Endothelial cell of umbilical vein (primary cell): ENCODE measurements around the gene THSD7A. TPM values are rescaled to one million over a fixed set of nuclear protein-coding genes. Genes with fewer than 3 reads are reported as not detected.

Experiments used
- BruUV-seq: library from RNA; stranded (reverse); fragments of 400-500 nt; replicated peaks from 2 replicates; lab custom pipeline; 2021; lab: Mats Ljungman, UMichigan
- CTCF ChIA-PET: fragments of 300-600, 350-600 bp; sonication (Branson Sonifier 250); formaldehyde crosslinking; loops from one replicate; lab custom pipeline; 2021; ENCODE audit warnings: antibody characterized with exemption, inconsistent platforms; lab: Charles Lee
- POLR2A ChIA-PET: fragments of 300-600, 350-600 bp; sonication (Branson Sonifier 250); formaldehyde crosslinking; loops from one replicate; lab custom pipeline; 2021; ENCODE audit warnings: antibody characterized with exemption, inconsistent platforms; lab: Charles Lee
- DNase-seq: peaks from one replicate; pipeline ENCODE4 v3.0.0-alpha.2; 2011; ENCODE audit warnings: low read depth, low spot score
- FAIRE-seq: peaks from 2 replicates; lab custom pipeline; 2011; peaks lifted over from hg19 to GRCh38; lab: Jason Lieb, UNC
- H2AFZ ChIP-seq: 2 replicates; pipeline ENCODE4 v1.6.0; 2012; ENCODE audit warnings: low read depth, low read length, control low read depth, inconsistent platforms
- H3K27ac ChIP-seq: 2 replicates; pipeline ENCODE4 v1.5.1; 2011; ENCODE audit warnings: low read depth, mild to moderate bottlenecking, control low read depth, low read length, moderate library complexity; ENCODE audit not compliant: insufficient read depth
- H3K27me3 ChIP-seq, 2 experiments: 2 replicates each; pipeline versions ENCODE4 v1.6.0 to v1.6.1; 2011; ENCODE audit warnings: low read length in 2 of 2, mixed read lengths in 1 of 2; ENCODE audit not compliant: control insufficient read depth in 2 of 2, insufficient read depth in 2 of 2
- H3K36me3 ChIP-seq, 2 experiments: 2 replicates in 1 of 2; 3 replicates in 1 of 2; pipeline ENCODE4 v1.5.1; 2011; ENCODE audit warnings: low read length in 2 of 2, mild to moderate bottlenecking in 1 of 2, moderate library complexity in 1 of 2; ENCODE audit not compliant: control insufficient read depth in 2 of 2, insufficient read depth in 2 of 2; ENCODE audit errors: extremely low read depth in 1 of 2
- H3K4me1 ChIP-seq: 3 replicates; pipeline ENCODE4 v1.5.1; 2011; ENCODE audit warnings: mild to moderate bottlenecking, low read length; ENCODE audit not compliant: control insufficient read depth, insufficient read depth; ENCODE audit errors: extremely low read depth
- H3K4me2 ChIP-seq: 2 replicates; pipeline ENCODE4 v1.6.1; 2011; ENCODE audit warnings: low read length, control low read depth, mixed read lengths; ENCODE audit not compliant: insufficient read depth
- H3K4me3 ChIP-seq, 3 experiments: fragments of 200-600 bp in 1 of 3; sonication (generic), shearing (Covaris generic) in 1 of 3; replicated peaks in 1 of 3; 2 replicates each; pipeline ENCODE4 v1.5.1; 2011 to 2016; ENCODE audit warnings: control low read depth in 3 of 3, low read length in 3 of 3, mild to moderate bottlenecking in 2 of 3, inconsistent platforms in 1 of 3, low read depth in 1 of 3, moderate library complexity in 1 of 3; ENCODE audit not compliant: insufficient read depth in 1 of 3
- H3K79me2 ChIP-seq: 2 replicates; pipeline ENCODE4 v1.6.0; 2012; ENCODE audit warnings: low read length, inconsistent platforms; ENCODE audit not compliant: control insufficient read depth, insufficient read depth
- H3K9ac ChIP-seq: replicated peaks from 2 replicates; pipeline ENCODE3; 2011; ENCODE audit warnings: low read length, control low read depth; ENCODE audit not compliant: insufficient read depth; ENCODE audit errors: extremely low read depth
- H3K9me1 ChIP-seq: replicated peaks from 3 replicates; pipeline ENCODE4 v1.6.0; 2011; ENCODE audit warnings: mild to moderate bottlenecking, low read length; ENCODE audit not compliant: control insufficient read depth, insufficient read depth; ENCODE audit errors: extremely low read depth
- H3K9me3 ChIP-seq: replicated peaks from 2 replicates; pipeline ENCODE4 v1.5.1; 2012; ENCODE audit warnings: low read length, inconsistent platforms; ENCODE audit not compliant: control insufficient read depth, insufficient read depth
- H4K20me1 ChIP-seq: replicated peaks from 2 replicates; pipeline ENCODE3; 2011; ENCODE audit warnings: mild to moderate bottlenecking, low read length; ENCODE audit not compliant: control insufficient read depth, insufficient read depth; ENCODE audit errors: extremely low read depth
- EZH2 ChIP-seq: IDR thresholded peaks from 2 replicates; pipeline ENCODE4 v1.6.1; 2012; ENCODE audit warnings: borderline replicate concordance, low read depth, mild to moderate bottlenecking, moderate library complexity, low read length, inconsistent platforms; ENCODE audit not compliant: severe bottlenecking
- FOS ChIP-seq: IDR thresholded peaks from 2 replicates; pipeline ENCODE4 v1.6.1; 2011; ENCODE audit warnings: mild to moderate bottlenecking, low read length, moderate library complexity, borderline replicate concordance; ENCODE audit not compliant: insufficient read depth
- GATA2 ChIP-seq: IDR thresholded peaks from 2 replicates; pipeline ENCODE4 v1.7.0; 2011; ENCODE audit warnings: low read depth, mild to moderate bottlenecking, moderate library complexity, mixed read lengths, low read length; ENCODE audit not compliant: insufficient read length, insufficient read depth
- JUN ChIP-seq: IDR thresholded peaks from 2 replicates; pipeline ENCODE4 v1.6.1; 2011; ENCODE audit warnings: borderline replicate concordance, low read depth; ENCODE audit not compliant: insufficient read length, insufficient read depth
- MYC ChIP-seq: IDR thresholded peaks from one replicate; pipeline ENCODE4 v1.6.1; 2011; ENCODE audit warnings: mild to moderate bottlenecking, low read depth, low read length
- POLR2A ChIP-seq: IDR thresholded peaks from 2 replicates; pipeline ENCODE4 v1.6.1; 2012; ENCODE audit warnings: low read depth, mild to moderate bottlenecking, control low read depth, low read length
- POLR2AphosphoS5 ChIP-seq: IDR thresholded peaks from 2 replicates; pipeline ENCODE4 v1.6.1; 2012; ENCODE audit warnings: low read depth, mild to moderate bottlenecking, control low read depth, low read length, moderate library complexity; ENCODE audit not compliant: insufficient read depth
- dilution Hi-C: fragments of 300-500 bp; cut with MboI; formaldehyde crosslinking; loops from one replicate; pipeline ENCODE4 v1.15.0; 2019; ENCODE audit warnings: low sequenced_read_pairs; ENCODE audit not compliant: extremely low pct_ligation_motif_present
- intact Hi-C: fragments of 100-400 bp; cut with micrococcal nuclease; formaldehyde crosslinking; loops from one replicate; pipeline ENCODE4 v1.10.0; 2022
- polyA plus RNA-seq, 4 experiments: library from polyadenylated mRNA; depleted of rRNA in 3 of 4; stranded (reverse) in 3 of 4; unstranded in 1 of 4; fragments of >200 nt; gene quantifications; 2 replicates each; pipeline versions ENCODE4 v1.2.1 to v1.2.3, GENCODE V29; 2011 to 2012; ENCODE audit warnings: missing spikeins in 1 of 4
- total RNA-seq: library from RNA; stranded (reverse); gene quantifications from 2 replicates; pipeline ENCODE4 v1.2.3, GENCODE V29; 2021
- TF ChIP-seq, protein P1 (sequence below): IDR thresholded peaks from 2 replicates; pipeline ENCODE4 v1.6.1; 2011; ENCODE audit not compliant: insufficient read depth, insufficient read length
- TF ChIP-seq, protein P2 (sequence below), 2 donors: IDR thresholded peaks; 1 replicate in 1 of 2; 2 replicates in 1 of 2; pipeline ENCODE4 v1.5.1; 2011; ENCODE audit warnings: low read length in 2 of 2, mild to moderate bottlenecking in 2 of 2, moderate library complexity in 2 of 2, control low read depth in 1 of 2, inconsistent platforms in 1 of 2, low read depth in 1 of 2; ENCODE audit not compliant: insufficient read depth in 1 of 2; ENCODE audit errors: extremely low read depth in 1 of 2

The THSD7A gene
- total and polyA plus RNA-seq, 2 donors (not counting 3 experiments of a cell fraction or from before 2014, with no cell fraction given) = 3.3 to 12.7 TPM

GRCh38 chr7:11374629-11375028 is 457.4 kb downstream of the THSD7A start:
- Histone ChIP-seq H4K20me1 (no peaks in the 10 kb centered on the region), H3K4me3 (no peak overlapping the region), H3K9ac (no peak overlapping the region), H3K36me3 (no peaks in the 10 kb centered on the region), H3K9me1 (no peaks in the 10 kb centered on the region), H3K79me2 (no peaks in the 10 kb centered on the region), H2AFZ (no peak overlapping the region), H3K4me2 (no peak overlapping the region), H3K27ac (no peak overlapping the region), H3K9me3 (no peaks in the 10 kb centered on the region), H3K27me3 (no peaks in the 10 kb centered on the region), H3K4me1 (no peaks in the 10 kb centered on the region)
- FAIRE-seq (no peak), DNase-seq (no peak)
- dilution Hi-C loops (no loop called here), intact Hi-C loops (loop anchor here (5.0 kb wide), 1 partner anchor 693 kb away; no protein-coding TSS in a partner anchor)
- no TSS peak for BruUV-seq
- no peak for TF ChIP-seq EZH2
- TF ChIP-seq POLR2A = no peak
- TF ChIP-seq, protein P1, sequence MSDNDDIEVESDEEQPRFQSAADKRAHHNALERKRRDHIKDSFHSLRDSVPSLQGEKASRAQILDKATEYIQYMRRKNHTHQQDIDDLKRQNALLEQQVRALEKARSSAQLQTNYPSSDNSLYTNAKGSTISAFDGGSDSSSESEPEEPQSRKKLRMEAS = no peak
- TF ChIP-seq, protein P2, sequence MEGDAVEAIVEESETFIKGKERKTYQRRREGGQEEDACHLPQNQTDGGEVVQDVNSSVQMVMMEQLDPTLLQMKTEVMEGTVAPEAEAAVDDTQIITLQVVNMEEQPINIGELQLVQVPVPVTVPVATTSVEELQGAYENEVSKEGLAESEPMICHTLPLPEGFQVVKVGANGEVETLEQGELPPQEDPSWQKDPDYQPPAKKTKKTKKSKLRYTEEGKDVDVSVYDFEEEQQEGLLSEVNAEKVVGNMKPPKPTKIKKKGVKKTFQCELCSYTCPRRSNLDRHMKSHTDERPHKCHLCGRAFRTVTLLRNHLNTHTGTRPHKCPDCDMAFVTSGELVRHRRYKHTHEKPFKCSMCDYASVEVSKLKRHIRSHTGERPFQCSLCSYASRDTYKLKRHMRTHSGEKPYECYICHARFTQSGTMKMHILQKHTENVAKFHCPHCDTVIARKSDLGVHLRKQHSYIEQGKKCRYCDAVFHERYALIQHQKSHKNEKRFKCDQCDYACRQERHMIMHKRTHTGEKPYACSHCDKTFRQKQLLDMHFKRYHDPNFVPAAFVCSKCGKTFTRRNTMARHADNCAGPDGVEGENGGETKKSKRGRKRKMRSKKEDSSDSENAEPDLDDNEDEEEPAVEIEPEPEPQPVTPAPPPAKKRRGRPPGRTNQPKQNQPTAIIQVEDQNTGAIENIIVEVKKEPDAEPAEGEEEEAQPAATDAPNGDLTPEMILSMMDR (IDR thresholded peaks at IDR 0.05; ENCODE audit: extremely low read depth in 1 of 2, insufficient read depth in 1 of 2, low read depth in 1 of 2, low read length in 2 of 2) = no peak
- TF ChIP-seq GATA2 = no peak
- no peak for TF ChIP-seq POLR2AphosphoS5
- TF ChIP-seq FOS = no peak
- no peak for TF ChIP-seq MYC
- no peak for TF ChIP-seq JUN
- POLR2A ChIA-PET = no interaction called here
- CTCF ChIA-PET = interaction anchor here (1.9 kb wide), 1 partner anchor 948 kb away, joined by 20 read pairs; no protein-coding TSS in a partner anchor
